ENCODE results near the gene ACTL10.

ACTL10 gene

DNA sequence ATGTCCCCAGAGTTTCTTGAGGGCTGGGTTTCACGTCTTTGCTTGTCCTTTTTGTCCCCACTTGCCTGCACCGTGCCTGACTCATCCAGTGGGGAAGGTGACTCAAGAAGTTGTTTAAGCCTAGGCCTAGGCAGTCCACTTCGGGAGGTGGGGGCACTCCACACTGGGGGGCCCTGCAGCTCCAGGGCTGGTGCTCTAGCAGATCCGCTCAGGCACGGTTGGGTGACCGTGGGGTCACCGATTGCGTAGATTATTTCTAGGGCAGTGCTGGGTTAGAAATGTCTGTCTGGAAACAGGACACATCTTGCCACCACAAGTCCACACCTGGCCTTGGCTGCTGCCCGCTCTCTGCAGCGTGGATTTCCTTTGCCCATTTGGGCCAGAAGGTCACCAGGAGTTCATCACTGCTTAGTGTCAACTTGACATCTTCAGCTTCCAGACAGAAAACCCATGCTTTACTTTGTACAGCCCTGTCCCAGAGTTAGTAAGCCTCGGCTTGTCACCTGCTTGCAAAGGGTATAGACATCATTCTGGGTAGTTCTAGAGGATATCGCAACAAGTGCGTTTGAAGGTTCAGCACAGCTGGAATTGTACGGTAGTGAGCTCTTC lies 18.2 kb upstream of the ACTL10 start:
- DNase-seq (ENCODE audit: low read depth in 2 of 2), result no peak

DNA sequence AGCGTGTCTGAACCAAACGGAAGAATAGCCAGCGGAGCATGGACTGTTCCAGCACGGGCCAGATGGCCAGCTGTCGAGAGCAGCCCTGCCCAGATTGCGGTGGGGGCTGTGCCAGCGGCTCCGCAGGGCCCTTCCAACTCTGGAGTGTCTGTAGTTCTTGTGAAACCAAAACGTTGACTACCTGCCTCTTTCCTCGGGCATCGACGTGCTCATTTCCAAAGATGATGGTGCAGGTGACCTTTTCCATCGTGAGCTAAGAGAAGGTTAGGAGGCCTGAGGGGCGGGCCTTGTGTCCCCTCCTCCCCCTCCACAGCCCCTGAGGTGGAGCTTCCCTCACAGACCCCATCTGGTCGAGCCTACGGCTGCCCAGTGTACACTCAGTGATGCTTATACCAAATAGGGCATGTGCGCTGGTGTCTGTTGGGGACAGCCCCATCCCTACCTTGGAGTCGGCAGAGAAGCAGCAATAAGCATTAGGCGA lies 17.5 kb upstream of the ACTL10 start:
- no peak for DNase-seq (ENCODE audit: low read depth in 2 of 2)

DNA sequence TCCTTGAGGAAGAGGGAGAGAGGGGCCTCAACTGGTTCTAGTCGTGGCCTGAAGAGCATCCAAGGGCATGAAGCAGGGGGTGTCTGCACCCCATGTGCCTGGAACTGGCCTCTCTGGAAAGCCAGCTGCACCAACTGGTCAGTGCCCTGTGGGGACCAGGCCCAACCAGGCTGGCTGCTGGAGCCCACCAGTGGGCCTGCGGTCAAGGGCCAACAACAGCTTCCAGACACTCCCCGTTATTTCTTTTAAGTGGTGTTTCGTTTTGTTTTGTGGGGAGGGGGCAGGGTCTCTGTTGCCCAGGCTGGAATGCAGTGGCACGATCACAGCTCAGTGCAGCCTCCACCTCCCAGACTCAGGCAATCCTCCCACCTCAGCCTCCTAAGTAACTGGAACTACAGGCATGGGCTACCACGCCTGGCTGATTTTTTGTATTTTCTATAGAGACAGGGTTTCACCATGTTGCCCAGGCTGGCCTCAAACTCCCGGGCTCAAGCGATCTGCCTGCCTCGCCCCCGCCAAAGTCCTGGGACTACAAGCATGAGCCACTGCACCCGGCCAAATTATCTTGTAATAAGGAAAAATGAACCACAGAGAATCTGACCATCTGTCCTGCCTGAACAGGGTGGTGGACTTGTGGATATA lies 16.5 kb upstream of the ACTL10 start:
- no peak for DNase-seq (ENCODE audit: low read depth in 2 of 2)

DNA sequence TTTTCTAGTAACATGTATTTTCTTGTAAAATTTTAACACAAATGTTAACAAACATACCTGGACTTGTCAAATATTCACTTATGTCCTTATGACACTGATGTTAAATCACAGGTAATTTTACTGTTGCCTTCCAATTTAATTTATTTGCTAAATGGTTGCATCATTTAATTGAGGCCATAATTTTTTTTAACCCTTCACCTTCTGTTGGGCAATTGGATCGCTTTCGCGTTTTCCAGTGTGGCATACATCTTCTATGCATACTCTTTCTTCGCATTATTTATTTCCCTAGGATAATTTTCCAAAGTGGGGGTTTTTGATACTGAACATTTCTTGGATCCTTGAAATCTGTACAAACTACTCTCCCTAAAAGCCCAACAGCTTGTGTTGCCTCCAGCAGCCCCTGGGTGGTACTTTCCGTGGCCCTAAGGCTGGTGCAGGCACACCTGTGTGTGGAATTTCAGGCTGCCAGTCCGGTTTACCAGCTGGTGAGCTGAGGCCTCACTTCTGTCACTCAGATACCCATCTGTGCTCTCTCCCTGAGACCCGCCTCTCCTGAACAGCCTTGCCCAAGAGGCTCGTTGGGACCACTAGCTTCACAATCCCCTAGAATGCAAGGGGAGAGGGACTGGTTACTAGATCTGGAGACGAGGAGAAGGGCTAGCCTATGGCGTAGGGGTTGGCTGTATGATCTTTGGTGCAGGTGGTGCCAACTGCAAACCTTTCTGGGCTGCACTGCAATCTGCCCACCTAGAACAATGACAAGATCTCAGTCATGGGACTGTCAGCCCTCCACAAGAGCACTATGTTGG lies 15.8 kb upstream of the ACTL10 start:
- no peak for DNase-seq (ENCODE audit: low read depth in 2 of 2)

GRCh38 chr20:33651562-33652048 lies 15.1 kb upstream of the ACTL10 start:
- no peak for DNase-seq (ENCODE audit: low read depth in 2 of 2)

GRCh38 chr20:33653218-33653899 lies 13.4 kb upstream of the ACTL10 start:
- no peak for DNase-seq (ENCODE audit: low read depth in 2 of 2)

DNA sequence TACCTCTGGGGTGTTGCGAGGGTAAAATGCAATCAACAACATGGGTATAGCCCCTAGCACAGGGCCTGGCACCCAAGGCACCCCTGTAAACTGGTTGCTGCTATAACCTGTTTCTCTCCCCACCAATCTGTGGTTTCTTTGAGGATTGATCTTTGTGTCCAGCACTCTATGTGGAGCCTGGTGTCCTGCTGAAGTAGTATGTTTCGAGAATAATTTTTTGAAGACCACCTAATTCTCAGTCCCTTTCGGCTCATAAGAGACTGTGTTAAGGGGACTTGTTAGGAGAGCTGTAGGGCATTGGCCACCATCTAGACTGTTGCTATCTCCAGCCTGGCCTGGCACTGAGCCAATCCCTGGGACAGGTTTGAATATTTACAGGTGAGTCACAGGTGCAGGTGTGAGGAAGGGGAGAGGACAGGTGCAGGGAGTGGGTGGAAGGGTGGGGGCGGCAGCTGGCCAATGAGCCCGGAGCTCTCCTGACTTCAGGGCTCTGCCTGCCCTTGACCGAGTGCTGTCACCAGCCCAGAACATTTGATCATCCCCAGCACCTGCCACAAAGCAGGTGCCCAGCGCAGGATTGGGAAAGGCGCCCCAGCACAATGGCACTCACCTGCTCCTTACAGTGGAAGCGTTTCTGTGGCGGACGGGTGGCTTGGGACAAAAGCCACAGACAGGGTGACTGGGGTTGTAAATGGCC lies 12.7 kb upstream of the ACTL10 start:
- no peak for DNase-seq (ENCODE audit: low read depth in 2 of 2)

- no peak for DNase-seq (ENCODE audit: low read depth in 2 of 2)
Measured at GRCh38 chr20:33654680-33655161, 12.0 kb upstream of the ACTL10 start.

GRCh38 chr20:33655164-33655563 lies 11.6 kb upstream of the ACTL10 start:
- no peak for DNase-seq (ENCODE audit: low read depth in 2 of 2)

- DNase-seq (ENCODE audit: low read depth in 2 of 2), result no peak
Measured at GRCh38 chr20:33656010-33656782, 10.5 kb upstream of the ACTL10 start.

DNA sequence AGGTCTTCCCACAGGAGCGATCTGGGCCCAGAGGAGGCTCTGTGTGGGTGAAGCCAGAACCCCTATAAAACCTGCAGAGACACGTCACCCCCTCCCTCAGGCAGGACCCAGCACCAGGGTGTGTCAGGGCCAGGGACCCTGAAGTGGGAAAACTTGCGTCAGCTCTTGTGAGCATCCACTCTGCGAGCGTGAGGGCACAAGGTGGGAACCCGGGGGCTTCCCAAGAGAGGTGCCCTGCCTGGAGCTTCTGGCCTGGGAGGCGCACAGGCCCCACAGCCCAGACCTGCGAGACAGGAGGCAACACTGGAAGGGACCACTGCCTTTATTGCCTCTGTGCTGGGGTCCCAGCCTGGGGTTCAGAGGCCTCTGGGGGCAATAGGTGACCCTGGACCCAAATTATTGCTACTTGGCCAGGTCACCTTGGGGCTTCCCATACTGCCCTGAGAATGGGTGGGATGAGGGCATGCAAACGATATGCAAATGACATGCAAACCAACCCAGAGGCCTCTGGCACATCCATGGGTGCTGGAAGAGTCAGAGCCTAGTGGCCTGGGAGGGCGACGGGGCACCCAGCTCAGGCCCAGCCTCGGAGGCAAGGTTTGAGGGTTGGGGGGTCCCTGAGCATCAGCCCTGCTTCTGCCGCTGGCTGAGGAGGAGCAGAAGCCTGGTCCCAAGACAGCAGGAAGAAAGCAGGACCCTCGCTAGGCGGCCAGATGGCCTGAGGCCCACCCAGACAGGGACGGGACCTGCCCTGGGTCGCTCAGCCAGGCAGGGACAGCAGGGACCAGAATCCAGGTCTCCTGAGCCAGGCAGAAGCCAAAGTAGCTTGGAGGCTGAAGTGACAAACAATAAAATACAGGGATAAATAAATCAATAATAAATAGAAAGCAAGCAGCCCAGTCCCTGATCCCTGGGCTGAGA lies 9.7 kb upstream of the ACTL10 start:
- DNase-seq (ENCODE audit: low read depth in 2 of 2), result no peak

- DNase-seq (ENCODE audit: low read depth in 2 of 2), result no peak
Measured at GRCh38 chr20:33657704-33658095, 9.0 kb upstream of the ACTL10 start.

DNA sequence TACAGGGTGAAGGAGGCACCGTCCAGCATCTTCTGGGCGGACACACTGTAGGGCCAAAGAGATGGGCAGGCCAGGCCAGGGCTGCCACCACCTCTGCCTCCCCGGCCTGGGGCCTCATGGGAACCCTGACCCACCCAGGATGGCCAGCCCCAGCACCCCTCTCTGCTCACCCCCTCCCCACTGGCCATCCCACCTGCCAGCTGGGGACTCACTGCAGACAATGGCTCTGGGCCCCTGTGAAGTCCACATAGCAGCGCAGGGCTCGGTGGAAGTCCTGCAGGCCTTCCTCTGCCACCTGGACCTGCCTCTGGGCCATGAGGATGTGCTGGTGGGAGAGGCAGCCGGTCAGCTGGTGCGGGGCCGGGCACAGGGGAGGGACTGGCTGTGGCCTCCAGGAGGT lies 8.2 kb upstream of the ACTL10 start:
- DNase-seq (ENCODE audit: low read depth in 2 of 2), result no peak

- DNase-seq (ENCODE audit: low read depth in 2 of 2), result no peak
Measured at GRCh38 chr20:33658929-33659328, 7.8 kb upstream of the ACTL10 start.

DNA sequence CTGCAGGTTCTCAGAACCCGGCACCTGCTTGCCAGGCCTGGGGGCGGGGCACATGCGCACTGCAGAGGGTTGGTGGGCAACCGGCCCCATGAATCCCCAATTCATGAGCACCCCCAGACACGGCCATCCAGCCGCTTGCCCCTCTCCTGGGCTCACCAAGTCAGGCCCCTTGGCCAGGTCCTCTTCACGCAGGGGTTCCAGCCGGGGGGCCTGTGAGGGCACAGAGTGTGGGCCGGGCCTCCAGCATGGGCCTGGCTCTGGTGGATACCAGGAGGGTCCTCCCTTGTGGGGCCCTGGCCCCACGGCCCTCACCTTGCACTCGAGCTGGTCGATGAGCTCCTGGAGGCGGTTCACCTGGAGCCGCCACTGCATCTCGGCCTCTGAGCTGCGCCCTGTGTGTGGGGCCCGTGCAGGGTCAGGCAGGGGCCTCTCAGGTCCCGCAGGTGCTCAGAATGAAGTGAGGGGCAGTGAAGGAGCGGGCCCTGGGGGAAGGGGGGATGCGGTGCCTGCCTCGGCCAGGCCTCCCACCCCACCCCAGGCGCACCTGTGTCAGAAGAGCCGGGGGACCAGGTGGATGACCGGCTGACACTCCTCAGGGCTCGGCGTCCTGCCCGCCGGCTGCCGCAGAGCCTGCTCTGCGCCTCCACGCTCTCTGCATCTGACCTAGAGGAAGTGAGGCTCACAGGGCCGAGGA lies 7.3 kb upstream of the ACTL10 start:
- DNase-seq (ENCODE audit: low read depth in 2 of 2), result no peak

DNA sequence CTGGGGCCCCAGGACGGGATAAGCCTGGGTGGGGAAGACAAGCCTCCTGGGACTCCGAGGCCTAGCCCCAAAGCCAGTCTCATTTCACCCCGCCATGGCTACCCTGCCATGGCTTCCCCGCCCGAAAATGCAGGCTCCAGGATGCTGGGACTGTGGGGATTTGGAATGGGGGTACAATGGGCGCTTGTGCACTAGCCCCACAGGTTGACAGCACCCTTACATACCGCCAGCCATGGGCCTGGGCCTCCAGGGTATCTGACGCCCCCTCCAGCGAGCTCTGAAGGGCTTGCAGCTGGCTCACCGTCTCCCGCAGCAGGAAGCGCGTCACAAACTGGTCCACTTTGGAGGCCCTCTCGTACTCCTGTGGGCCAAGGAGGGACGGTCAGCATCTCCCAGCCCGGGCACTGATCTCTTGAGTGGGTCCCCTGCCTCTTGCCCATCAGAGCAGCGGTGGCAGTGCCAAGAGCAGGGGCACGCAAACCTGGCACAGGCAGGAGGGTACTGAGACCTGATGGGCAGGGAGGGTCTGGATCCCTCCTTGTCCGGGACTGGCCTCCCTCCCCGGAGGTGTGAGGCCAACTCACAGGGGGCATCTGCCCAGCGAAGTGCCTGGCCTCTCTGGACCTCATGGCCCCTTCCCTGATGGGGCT lies 6.6 kb upstream of the ACTL10 start:
- no peak for DNase-seq (ENCODE audit: low read depth in 2 of 2)

- no peak for DNase-seq (ENCODE audit: low read depth in 2 of 2)
Measured at GRCh38 chr20:33660685-33661058, 6.1 kb upstream of the ACTL10 start.

GRCh38 chr20:33662172-33662571 lies 4.6 kb upstream of the ACTL10 start, which contains the start of gene C20orf144:
TSS of gene C20orf144 (plus strand) at chr20:33662327. CDS start at chr20:33662346, 19 bp downstream.
- DNase-seq (ENCODE audit: low read depth in 2 of 2), result no peak

Data from stimulated activated CD4-positive, alpha-beta T cell treated with anti-CD3 and anti-CD28 coated beads, Interleukin-1b, Interleukin-23, amount 100 ng/mL, for 4 hours (primary cell).